NCI-H345 treated with DMSO at 0.1 percent for 48 hours (cell line): ENCODE results near the gene BRCA1.
"Not testable (repeated sequence)": the region's sequence is repeated elsewhere in the genome, so short reads cannot be mapped to it uniquely, and the experiment has no call there.

ENCODE experiments used
- DNase-seq: peaks from one replicate; lab custom pipeline; 2025; ENCODE audit not compliant: unreplicated experiment; lab: John Stamatoyannopoulos, UW

Gene BRCA1

GRCh38 chr17:43134774-43135453 lies 9.8 kb upstream of the BRCA1 start:
- DNase-seq: no peak

DNA sequence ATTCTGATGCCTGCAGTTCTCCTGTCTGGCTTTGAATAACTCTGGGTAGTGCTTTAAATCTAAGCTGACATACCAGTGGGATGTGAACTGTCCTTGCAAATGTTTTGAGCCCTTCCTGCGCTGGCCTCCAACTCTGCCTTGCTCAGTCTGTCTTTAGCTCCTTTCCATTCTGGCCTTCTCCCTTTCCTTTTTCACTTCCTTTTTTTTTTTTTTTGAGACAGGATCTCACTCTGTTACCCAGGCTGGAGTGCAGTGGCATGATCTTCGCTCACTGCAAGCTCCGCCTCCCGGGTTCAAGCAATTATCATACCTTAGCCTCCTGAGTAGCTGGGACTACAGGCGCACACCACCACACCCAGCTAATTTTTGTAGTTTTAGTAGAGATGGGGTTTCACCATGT lies 8.3 kb upstream of the BRCA1 start:
- not testable (repeated sequence) for DNase-seq

DNA sequence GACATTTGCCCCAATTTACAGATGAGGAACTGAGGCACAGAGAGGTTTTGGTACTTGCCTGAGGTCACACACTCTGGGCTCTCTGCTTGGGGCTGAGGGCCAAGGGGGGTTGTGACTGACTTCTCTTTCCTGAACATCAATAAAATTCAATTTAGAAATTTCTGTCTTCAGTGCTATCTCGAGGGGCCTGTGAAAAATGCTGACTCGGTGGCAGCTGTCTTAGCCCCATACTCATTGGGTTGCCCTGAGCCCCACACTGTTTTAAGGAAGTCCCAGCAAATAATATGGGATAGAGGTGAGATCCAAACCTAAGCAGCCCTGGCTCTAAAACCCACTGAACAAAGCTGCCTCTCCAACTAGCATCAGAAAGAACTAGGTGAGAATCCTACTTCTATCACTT lies 7.0 kb upstream of the BRCA1 start:
- DNase-seq: no peak

DNA sequence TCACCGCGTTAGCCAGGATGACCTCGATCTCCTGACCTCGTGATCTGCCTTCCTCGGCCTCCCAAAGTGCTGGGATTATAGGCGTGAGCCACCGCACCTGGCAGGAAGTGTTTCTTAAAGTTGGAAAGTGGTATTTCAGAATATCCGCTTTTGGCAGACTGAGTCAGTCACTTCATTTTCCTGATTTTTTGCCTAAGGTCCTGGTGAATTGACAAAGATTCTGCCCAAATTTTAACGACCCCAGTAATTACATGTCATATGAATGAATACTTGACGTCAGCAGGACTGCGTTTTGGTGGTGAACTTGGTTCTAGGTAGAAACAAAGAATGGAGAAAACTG lies 4.5 kb upstream of the BRCA1 start:
- no peak for DNase-seq

GRCh38 chr17:43127333-43127876 lies 2.2 kb upstream of the BRCA1 start:
- DNase-seq: not testable (repeated sequence)

- DNase-seq: no peak
Observed at GRCh38 chr17:43126911-43127290, 1.7 kb upstream of the BRCA1 start.

- DNase-seq: no peak
Observed at GRCh38 chr17:43125967-43126910, 1.1 kb upstream of the BRCA1 start.

DNA sequence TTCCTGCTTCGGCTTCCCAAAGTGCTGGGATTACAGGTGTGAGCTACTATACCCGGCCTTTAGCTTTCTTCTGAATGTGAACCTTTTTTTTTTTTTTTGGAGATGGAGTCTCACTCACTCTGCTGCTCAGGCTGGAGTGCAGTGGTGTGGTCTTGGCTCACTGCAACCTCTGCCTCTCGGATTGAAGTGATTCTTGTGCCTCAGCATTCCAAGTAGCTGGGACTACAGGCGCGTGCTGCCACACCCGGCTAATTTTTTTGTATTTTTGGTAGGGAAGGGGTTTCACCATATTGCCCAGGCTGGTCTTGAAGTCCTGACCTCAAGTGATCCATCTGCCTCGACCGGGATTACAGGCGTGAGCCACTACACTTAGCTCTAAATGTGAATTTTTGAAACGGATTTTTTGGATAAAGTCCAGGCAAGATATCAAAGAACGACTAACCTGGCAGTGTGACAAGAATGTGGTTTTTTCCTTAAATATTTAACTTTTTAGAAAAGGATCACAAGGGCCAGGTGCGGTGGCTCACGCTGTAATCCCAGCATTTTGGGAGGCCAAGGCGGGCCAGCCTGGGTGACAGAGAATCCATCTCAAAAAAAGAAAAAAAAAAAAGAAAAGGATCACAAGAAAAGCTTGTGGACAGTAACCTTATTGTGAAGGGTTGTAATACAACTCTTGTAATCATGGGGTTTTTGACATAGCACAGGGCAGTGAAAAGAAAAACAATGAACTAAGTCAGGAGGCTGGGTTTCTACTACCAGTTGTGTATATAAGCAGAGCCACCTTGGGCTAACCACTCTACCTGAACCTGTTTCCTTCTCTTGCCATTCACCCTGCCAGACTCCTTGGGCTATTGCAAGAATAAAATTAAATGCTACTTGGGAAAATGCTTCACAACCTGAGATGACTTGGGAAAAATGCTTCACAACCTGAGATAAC lies 6.2 kb downstream of the BRCA1 start:
- no peak for DNase-seq

DNA sequence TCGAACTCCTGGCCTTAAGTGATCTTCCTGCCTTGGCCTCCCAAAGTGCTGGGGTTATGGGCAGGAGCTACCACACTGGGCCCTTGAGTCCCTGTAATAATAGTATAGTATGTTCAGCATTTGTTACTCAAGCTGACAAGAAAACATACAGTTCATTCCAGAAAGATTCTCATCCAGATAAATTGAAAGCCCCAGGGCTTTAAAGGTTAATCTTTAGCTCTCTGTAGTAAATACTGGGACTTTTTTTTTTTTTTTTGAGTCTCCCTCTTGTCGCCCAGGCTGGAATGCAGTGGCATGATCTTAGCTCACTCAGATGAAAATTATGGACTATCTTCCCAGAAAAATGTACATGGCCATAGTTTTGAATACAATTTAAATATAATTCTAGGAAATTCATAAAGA lies 11.0 kb downstream of the BRCA1 start:
- no peak for DNase-seq

DNA sequence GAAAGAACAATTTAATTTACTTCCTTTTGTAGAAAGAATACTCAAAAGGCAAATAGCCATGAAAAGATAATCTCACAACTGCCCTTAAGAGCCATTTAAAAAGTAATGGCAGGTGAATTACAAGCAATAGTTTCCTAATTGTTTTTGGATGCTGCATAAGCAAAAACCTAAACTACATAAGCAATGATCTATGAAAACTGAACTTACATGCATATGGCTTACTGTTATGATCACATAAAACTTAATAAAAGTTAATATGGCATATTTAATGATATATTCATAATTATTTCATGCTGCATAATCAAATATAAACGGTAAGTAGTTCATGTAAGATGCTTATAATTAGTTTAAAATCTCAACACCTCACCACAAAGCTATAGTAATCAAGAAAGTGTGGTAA lies 18.6 kb downstream of the BRCA1 start:
- no peak for DNase-seq

DNA sequence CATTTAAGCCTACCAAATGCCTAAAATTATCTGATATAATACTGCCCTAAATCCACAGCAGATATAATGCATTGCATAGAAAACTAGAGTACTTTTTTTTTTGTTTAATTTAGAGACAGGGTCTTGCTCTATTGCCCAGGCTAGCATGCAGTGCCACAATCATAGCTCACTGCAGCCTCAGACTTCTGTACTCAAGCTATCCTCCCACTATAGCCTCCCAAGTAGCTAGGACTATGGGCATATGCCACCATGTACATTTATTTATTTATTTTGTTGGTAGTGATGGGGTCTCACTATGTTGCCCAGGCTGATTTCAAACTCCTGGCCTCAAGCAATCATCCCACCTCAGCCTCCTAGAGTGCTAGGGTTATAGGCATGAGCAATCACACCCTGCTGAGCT lies 20.0 kb downstream of the BRCA1 start:
- no peak for DNase-seq

DNA sequence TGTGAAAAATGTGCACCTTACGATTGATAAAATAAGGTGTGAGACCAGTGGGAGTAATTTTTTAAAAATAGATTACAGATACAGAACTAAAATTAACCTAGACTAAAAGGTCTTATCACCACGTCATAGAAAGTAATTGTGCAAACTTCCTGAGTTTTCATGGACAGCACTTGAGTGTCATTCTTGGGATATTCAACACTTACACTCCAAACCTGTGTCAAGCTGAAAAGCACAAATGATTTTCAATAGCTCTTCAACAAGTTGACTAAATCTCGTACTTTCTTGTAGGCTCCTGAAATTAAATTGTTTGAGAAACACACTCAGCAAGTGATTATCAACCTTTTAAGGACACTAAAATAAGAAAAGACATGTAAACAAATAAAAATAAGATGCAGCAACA lies 20.5 kb downstream of the BRCA1 start:
- DNase-seq: no peak

GRCh38 chr17:43095364-43095763 lies 29.8 kb downstream of the BRCA1 start:
- not testable (repeated sequence) for DNase-seq

DNA sequence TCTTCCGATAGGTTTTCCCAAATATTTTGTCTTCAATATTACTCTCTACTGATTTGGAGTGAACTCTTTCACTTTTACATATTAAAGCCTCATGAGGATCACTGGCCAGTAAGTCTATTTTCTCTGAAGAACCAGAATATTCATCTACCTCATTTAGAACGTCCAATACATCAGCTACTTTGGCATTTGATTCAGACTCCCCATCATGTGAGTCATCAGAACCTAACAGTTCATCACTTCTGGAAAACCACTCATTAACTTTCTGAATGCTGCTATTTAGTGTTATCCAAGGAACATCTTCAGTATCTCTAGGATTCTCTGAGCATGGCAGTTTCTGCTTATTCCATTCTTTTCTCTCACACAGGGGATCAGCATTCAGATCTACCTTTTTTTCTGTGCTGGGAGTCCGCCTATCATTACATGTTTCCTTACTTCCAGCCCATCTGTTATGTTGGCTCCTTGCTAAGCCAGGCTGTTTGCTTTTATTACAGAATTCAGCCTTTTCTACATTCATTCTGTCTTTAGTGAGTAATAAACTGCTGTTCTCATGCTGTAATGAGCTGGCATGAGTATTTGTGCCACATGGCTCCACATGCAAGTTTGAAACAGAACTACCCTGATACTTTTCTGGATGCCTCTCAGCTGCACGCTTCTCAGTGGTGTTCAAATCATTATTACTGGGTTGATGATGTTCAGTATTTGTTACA lies 30.9 kb downstream of the BRCA1 start:
- DNase-seq: no peak

DNA sequence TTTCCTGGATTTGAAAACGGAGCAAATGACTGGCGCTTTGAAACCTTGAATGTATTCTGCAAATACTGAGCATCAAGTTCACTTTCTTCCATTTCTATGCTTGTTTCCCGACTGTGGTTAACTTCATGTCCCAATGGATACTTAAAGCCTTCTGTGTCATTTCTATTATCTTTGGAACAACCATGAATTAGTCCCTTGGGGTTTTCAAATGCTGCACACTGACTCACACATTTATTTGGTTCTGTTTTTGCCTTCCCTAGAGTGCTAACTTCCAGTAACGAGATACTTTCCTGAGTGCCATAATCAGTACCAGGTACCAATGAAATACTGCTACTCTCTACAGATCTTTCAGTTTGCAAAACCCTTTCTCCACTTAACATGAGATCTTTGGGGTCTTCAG lies 32.3 kb downstream of the BRCA1 start:
- no peak for DNase-seq

GRCh38 chr17:43090022-43090421 lies 35.1 kb downstream of the BRCA1 start:
- no peak for DNase-seq

- DNase-seq: no peak
Observed at GRCh38 chr17:43085474-43085873, 39.7 kb downstream of the BRCA1 start.

DNA sequence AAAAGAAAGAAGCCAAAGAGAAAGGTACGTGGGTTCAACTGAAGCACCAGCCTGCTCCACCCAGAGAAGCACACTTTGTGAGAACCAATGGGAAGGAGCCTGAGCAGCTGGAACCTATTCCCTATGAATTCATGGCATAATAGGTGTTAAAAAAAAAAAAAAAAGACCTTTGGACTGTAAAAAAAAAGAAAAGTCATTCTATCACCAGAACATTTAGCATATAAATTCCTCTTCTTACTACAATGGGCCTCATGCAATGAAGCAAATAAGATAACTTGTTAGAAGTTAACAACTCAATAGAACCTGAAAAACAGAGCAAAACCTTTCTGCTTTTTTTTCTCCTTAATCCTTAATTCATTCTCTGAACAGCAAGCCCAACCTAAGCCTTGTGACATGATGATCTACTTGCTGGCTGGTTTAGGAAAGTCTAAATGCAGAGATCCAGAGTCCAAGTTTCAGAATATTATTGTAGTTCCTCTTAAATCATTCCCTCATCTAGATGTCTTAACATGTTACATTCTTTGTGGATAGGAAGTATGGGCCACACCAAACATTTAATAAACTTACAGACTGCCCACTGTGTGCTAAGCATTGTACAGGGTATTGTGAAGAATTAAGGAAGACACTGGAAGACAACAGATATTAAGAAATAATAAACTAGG lies 45.4 kb downstream of the BRCA1 start:
- DNase-seq: no peak

DNA sequence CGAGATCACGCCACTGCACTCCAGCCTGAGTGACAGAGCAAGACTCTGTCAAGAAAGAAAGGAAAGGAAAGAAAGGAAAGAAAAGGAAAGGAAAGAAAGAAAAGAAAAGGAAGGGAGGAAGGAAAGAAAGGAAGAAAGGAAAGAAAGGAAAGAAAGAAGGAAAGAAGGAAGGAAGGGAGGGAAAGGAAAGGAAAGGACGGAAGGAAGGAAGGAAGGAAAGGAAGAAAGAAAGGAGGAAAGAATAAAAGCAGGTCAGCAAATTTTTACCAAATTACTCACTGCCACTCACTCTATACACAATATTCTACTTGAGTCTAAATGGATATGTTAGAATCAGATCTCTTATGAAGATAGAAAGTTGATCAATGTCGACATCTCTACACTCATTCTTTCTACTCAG lies 50.3 kb downstream of the BRCA1 start:
- DNase-seq: no peak

GRCh38 chr17:43070872-43071271 lies 54.3 kb downstream of the BRCA1 start:
- no peak for DNase-seq
